Trophoblast cell (in vitro differentiated cells and primary cell): ENCODE data around the gene SCAMP5.

Experiments used
- DNase-seq, 2 donors: peaks; one replicate each; pipeline ENCODE4 v3.0.0-alpha.2; 2016
- H2AFZ ChIP-seq: 2 replicates; pipeline ENCODE4 v1.6.1; 2013; ENCODE audit warnings: low read length, moderate library complexity, mild to moderate bottlenecking; ENCODE audit not compliant: insufficient read depth, poor library complexity
- H2AK5ac ChIP-seq: 2 replicates; pipeline ENCODE4 v1.6.1; 2013; ENCODE audit warnings: mild to moderate bottlenecking, low read length
- H2BK120ac ChIP-seq: 2 replicates; pipeline ENCODE4 v1.6.1; 2013; ENCODE audit warnings: low read length, mild to moderate bottlenecking, moderate library complexity; ENCODE audit not compliant: insufficient read depth, poor library complexity
- H2BK12ac ChIP-seq: 2 replicates; pipeline ENCODE4 v1.6.1; 2013; ENCODE audit warnings: mild to moderate bottlenecking, low read length, moderate library complexity
- H2BK5ac ChIP-seq: 2 replicates; pipeline ENCODE4 v1.6.1; 2013; ENCODE audit warnings: low read length, low read depth, moderate library complexity, mild to moderate bottlenecking; ENCODE audit not compliant: poor library complexity
- H3K14ac ChIP-seq: 2 replicates; pipeline ENCODE4 v1.6.1; 2013; ENCODE audit warnings: mild to moderate bottlenecking, low read length
- H3K18ac ChIP-seq: 2 replicates; pipeline ENCODE4 v1.6.1; 2013; ENCODE audit warnings: mild to moderate bottlenecking, low read length
- H3K23ac ChIP-seq: 2 replicates; pipeline ENCODE4 v1.6.1; 2013; ENCODE audit warnings: low read length
- H3K27ac ChIP-seq: 2 replicates; pipeline ENCODE4 v1.5.1; 2013; ENCODE audit warnings: low read depth, mild to moderate bottlenecking, inconsistent platforms, low read length, moderate library complexity
- H3K27me3 ChIP-seq: 2 replicates; pipeline ENCODE4 v1.6.1; 2013; ENCODE audit warnings: inconsistent platforms, mild to moderate bottlenecking, low read length, moderate library complexity; ENCODE audit not compliant: insufficient read depth
- H3K36me3 ChIP-seq, 2 experiments: 1 replicate in 1 of 2; 2 replicates in 1 of 2; pipeline ENCODE4 v1.6.1; 2013; ENCODE audit warnings: low read length in 2 of 2, mild to moderate bottlenecking in 2 of 2, moderate library complexity in 1 of 2; ENCODE audit not compliant: insufficient read depth in 2 of 2, control insufficient read depth in 1 of 2
- H3K4ac ChIP-seq: 2 replicates; pipeline ENCODE4 v1.6.1; 2013; ENCODE audit warnings: low read depth, mild to moderate bottlenecking, low read length, moderate library complexity
- H3K4me1 ChIP-seq, 2 experiments: 1 replicate in 1 of 2; 2 replicates in 1 of 2; pipeline ENCODE4 v1.6.1; 2013; ENCODE audit warnings: low read length in 2 of 2, mild to moderate bottlenecking in 2 of 2, moderate library complexity in 1 of 2; ENCODE audit not compliant: insufficient read depth in 2 of 2, control insufficient read depth in 1 of 2
- H3K4me2 ChIP-seq: 2 replicates; pipeline ENCODE4 v1.6.1; 2013; ENCODE audit warnings: inconsistent platforms, mild to moderate bottlenecking, low read length, moderate library complexity
- H3K4me3 ChIP-seq: 2 replicates; pipeline ENCODE4 v1.5.1; 2013; ENCODE audit warnings: mild to moderate bottlenecking, low read depth, low read length, inconsistent platforms
- H3K79me1 ChIP-seq: one replicate; pipeline ENCODE4 v1.6.1; 2013; ENCODE audit warnings: low read length
- H3K79me2 ChIP-seq: 2 replicates; pipeline ENCODE4 v1.6.1; 2013; ENCODE audit warnings: low read length, mild to moderate bottlenecking; ENCODE audit not compliant: control insufficient read depth, insufficient read depth, poor library complexity
- H3K9ac ChIP-seq: 2 replicates; pipeline ENCODE4 v1.6.1; 2013; ENCODE audit warnings: mild to moderate bottlenecking, low read length
- H3K9me3 ChIP-seq: 2 replicates; pipeline ENCODE4 v1.6.1; 2013; ENCODE audit warnings: low read depth, mild to moderate bottlenecking, control low read depth, inconsistent platforms, low read length; ENCODE audit not compliant: insufficient read depth
- H4K12ac ChIP-seq: 2 replicates; pipeline ENCODE4 v1.6.1; 2013; ENCODE audit warnings: low read depth, mild to moderate bottlenecking, low read length, moderate library complexity
- H4K8ac ChIP-seq: 2 replicates; pipeline ENCODE4 v1.6.1; 2013; ENCODE audit warnings: low read depth, mild to moderate bottlenecking, low read length, moderate library complexity
- H4K91ac ChIP-seq: one replicate; pipeline ENCODE4 v1.6.1; 2013; ENCODE audit warnings: low read depth, mild to moderate bottlenecking, low read length, moderate library complexity
- WGBS: extraction: QIAGEN DNeasy Blood & Tissue Kit; methylation state at CpG from one replicate; pipeline ENCODE4 v1.1.7; 2013; ENCODE audit warnings: missing lambda C conversion rate; ENCODE audit not compliant: insufficient read length, insufficient coverage; ENCODE audit errors: extremely low coverage; 5-methylcytosine and 5-hydroxymethylcytosine counted together

The SCAMP5 gene

GRCh38 chr15:74963213-74963612 is 32.1 kb upstream of the SCAMP5 start:
- Histone ChIP-seq H3K79me1 (no peaks in the 10 kb centered on the region), H4K12ac (no peak overlapping the region), H3K36me3 (no peaks in the 10 kb centered on the region), H2BK120ac (no peak overlapping the region), H3K14ac (no peak overlapping the region), H3K9ac (no peak overlapping the region), H3K4ac (no peak overlapping the region), H2BK12ac (no peak overlapping the region), H4K91ac (no peak overlapping the region), H3K27me3 (peaks cover 26% of the 10 kb centered on the region), H3K4me3 (no peak overlapping the region), H3K23ac (no peak overlapping the region), H3K4me1 (no peaks in the 10 kb centered on the region), H3K79me2 (no peaks in the 10 kb centered on the region), H2AK5ac (no peak overlapping the region), H4K8ac (no peak overlapping the region), H2BK5ac (no peak overlapping the region), H3K27ac (no peak overlapping the region), H3K18ac (no peak overlapping the region), H3K9me3 (peaks cover 2% of the 10 kb centered on the region), H3K4me2 (no peak overlapping the region), H2AFZ (no peak overlapping the region)
- WGBS, result no CpG with 5 or more reads among the region's 4 CpGs
- no peak for DNase-seq

- Histone ChIP-seq H3K4me2 (no peak overlapping the region), H4K91ac (no peak overlapping the region), H4K12ac (no peak overlapping the region), H2BK12ac (no peak overlapping the region), H3K4ac (no peak overlapping the region), H2AFZ (no peak overlapping the region), H3K79me1 (no peaks in the 10 kb centered on the region), H4K8ac (no peak overlapping the region), H3K4me3 (no peak overlapping the region), H3K27ac (no peak overlapping the region), H3K36me3 (no peaks in the 10 kb centered on the region), H3K4me1 (no peaks in the 10 kb centered on the region), H2BK5ac (no peak overlapping the region), H3K27me3 (peaks cover 10% of the 10 kb centered on the region), H3K9me3 (peaks cover 2% of the 10 kb centered on the region), H3K18ac (no peak overlapping the region), H3K9ac (no peak overlapping the region), H2AK5ac (no peak overlapping the region), H3K23ac (no peak overlapping the region), H3K14ac (no peak overlapping the region), H2BK120ac (no peak overlapping the region), H3K79me2 (no peaks in the 10 kb centered on the region)
- WGBS, result no CpG with 5 or more reads among the region's 3 CpGs
- no peak for DNase-seq
Measured at GRCh38 chr15:74964794-74965193, 30.6 kb upstream of the SCAMP5 start.

DNA sequence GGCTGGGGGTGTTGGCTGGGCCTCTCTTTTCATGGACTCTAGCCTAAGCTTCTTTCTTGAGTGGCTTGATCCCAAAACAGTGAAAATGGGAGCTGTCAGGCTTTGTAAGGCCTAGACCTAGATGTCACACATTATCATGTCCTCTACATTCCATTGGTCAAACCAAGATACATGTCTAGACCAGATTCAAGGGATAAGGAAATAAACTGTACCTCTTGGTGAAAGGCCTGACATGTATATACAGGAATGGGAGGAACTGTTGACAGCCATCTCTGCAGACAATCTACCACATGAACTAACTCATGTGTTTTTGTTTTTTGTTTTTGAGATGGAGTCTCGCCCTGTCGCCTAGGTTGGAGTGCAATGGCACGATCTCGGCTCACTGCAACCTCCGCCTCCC is 27.7 kb upstream of the SCAMP5 start:
- Histone ChIP-seq H2BK120ac (no peak overlapping the region), H3K14ac (no peak overlapping the region), H2BK5ac (no peak overlapping the region), H3K79me1 (no peaks in the 10 kb centered on the region), H3K79me2 (no peaks in the 10 kb centered on the region), H3K27ac (no peak overlapping the region), H3K4me3 (no peak overlapping the region), H4K8ac (no peak overlapping the region), H4K12ac (no peak overlapping the region), H3K9me3 (peaks cover 2% of the 10 kb centered on the region), H3K23ac (no peak overlapping the region), H3K4me2 (no peak overlapping the region), H3K4ac (no peak overlapping the region), H3K27me3 (no peaks in the 10 kb centered on the region), H2AFZ (no peak overlapping the region), H4K91ac (no peak overlapping the region), H3K4me1 (no peaks in the 10 kb centered on the region), H2BK12ac (no peak overlapping the region), H2AK5ac (no peak overlapping the region), H3K9ac (no peak overlapping the region), H3K18ac (no peak overlapping the region), H3K36me3 (no peaks in the 10 kb centered on the region)
- no CpG with 5 or more reads among the region's 5 CpGs for WGBS
- no peak for DNase-seq

DNA sequence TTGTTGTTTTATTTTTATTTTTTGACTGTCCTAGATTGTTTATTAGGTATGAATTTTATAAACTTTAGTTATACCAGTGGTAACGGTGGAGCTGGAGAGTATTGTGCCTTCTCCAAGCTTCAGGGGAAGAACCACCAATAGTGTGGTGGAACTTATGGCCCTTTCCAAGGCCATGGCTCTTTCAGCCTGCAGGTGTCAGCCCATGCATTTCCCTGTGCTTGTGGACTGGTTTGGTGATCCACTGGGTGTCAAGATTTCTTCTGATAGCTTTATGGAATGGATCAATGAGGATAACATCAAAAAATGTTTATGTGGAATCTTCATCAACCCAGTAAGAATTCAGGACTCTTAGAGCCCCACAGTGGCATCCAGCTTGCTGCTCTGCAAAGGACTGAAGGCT is 19.2 kb upstream of the SCAMP5 start:
- Histone ChIP-seq H3K79me2 (no peaks in the 10 kb centered on the region), H3K79me1 (no peaks in the 10 kb centered on the region), H2BK5ac (no peak overlapping the region), H2BK12ac (no peak overlapping the region), H4K91ac (no peak overlapping the region), H3K23ac (no peak overlapping the region), H4K12ac (no peak overlapping the region), H3K4ac (no peak overlapping the region), H3K14ac (no peak overlapping the region), H3K27me3 (no peaks in the 10 kb centered on the region), H2AK5ac (no peak overlapping the region), H3K4me3 (no peak overlapping the region), H3K9me3 (no peaks in the 10 kb centered on the region), H3K4me2 (no peak overlapping the region), H4K8ac (no peak overlapping the region), H3K36me3 (no peaks in the 10 kb centered on the region), H2BK120ac (no peak overlapping the region), H3K4me1 (no peaks in the 10 kb centered on the region), H3K27ac (no peak overlapping the region), H3K9ac (no peak overlapping the region), H2AFZ (no peak overlapping the region), H3K18ac (no peak overlapping the region)
- no peak for DNase-seq
- no CpG with 5 or more reads among the region's 1 CpG for WGBS
